22Rv1 (cell line): ENCODE data around the gene UMODL1.
"Not testable (repeated sequence)": the region's sequence is repeated elsewhere in the genome, so short reads cannot be mapped to it uniquely, and the experiment has no call there.

ENCODE experiments used
- CTCF ChIP-seq: fragments of 450-650 bp; IDR thresholded peaks from 2 replicates; pipeline ENCODE4 v1.5.1; 2017; ENCODE audit warnings: mild to moderate bottlenecking
- ZFX ChIP-seq: fragments of 450-650 bp; IDR thresholded peaks from 2 replicates; pipeline ENCODE4 v1.6.1; 2017; ENCODE audit warnings: antibody characterized with exemption, borderline replicate concordance

DNA sequence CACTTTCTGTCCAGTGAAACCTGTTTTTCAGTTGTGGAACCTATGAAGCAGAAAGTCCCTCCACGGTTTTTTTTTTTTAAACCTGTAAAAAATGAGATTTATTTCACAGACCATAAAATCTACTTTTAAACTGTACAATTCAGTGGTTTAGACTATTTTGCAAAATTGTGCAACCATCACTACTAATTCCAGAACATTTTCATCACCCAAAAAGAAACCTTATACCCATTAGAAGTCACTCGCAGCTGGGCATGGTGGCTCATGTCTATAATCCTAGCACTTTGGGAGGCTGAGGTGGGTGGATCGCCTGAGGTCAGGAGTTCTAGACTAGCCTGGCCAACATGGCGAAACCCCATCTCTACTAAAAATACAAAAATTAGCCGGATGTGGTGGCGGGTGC lies 45.4 kb downstream of the UMODL1 start:
- TF ChIP-seq CTCF, ZFX: not testable (repeated sequence)
